ENCODE measurements around the gene BNIP2.

DNA sequence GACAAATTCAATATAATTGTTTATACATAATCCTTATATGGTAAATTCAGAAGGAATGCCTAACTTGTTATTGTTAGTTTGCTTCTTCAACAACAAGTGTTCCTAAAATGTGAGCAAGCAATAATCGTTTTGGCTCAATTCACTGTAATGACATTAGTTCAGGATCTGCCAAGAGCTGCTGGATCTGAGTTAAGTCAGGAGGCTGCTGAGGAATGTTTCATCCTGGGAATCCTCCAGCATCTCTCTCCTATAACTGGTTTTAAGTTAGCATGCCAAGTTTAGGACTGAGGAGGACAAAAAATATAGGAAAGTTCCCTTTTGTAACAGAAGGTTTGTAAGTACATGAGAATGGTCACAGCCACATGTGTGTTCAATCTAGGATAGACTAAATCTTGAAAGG, 26.9 kb downstream of the BNIP2 start:
- TF ChIP-seq, protein P1, sequence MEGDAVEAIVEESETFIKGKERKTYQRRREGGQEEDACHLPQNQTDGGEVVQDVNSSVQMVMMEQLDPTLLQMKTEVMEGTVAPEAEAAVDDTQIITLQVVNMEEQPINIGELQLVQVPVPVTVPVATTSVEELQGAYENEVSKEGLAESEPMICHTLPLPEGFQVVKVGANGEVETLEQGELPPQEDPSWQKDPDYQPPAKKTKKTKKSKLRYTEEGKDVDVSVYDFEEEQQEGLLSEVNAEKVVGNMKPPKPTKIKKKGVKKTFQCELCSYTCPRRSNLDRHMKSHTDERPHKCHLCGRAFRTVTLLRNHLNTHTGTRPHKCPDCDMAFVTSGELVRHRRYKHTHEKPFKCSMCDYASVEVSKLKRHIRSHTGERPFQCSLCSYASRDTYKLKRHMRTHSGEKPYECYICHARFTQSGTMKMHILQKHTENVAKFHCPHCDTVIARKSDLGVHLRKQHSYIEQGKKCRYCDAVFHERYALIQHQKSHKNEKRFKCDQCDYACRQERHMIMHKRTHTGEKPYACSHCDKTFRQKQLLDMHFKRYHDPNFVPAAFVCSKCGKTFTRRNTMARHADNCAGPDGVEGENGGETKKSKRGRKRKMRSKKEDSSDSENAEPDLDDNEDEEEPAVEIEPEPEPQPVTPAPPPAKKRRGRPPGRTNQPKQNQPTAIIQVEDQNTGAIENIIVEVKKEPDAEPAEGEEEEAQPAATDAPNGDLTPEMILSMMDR (conservative IDR thresholded peaks at IDR 0.05; ENCODE audit: low read depth, low read length): no peak
- no peak for TF ChIP-seq EZH2 (IDR thresholded peaks at IDR 0.05; ENCODE audit: borderline replicate concordance, low read depth, low read length, poor library complexity, severe bottlenecking)

Data from A673 (cell line).